Measurements from ENCODE around the gene CCSER2. TPM values are rescaled to one million over a fixed set of nuclear protein-coding genes. Genes with fewer than 3 reads are reported as not detected.

The CCSER2 gene
- polyA plus RNA-seq, 1 donor (not counting 4 experiments of a cell fraction or from before 2014, with no cell fraction given), result 26.7 TPM

DNA sequence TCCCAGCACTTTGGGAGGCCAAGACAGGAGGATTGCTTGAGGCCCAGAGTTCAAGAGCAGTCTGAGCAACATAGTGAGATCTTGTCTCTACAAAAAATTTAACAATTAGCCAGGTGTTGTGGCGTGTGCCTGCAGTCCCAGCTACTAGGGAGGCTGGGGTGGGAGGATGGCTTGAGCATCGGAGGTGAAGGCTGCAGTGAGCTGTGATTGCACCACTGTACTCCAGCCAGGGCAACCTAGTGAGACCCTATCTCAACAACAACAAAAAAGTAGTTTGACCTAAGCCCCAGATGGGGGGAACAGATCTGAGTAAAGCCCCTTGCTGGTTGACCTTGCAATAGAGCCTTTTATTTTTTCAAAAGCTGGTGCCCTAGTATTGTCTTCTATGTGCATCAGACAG lies 15.6 kb upstream of the CCSER2 start:
- peaks cover 7% of the 10 kb centered on the region for H3K4me1 ChIP-seq (ENCODE audit: control insufficient read depth, extremely low read depth, insufficient read depth, low read length)
- H3K36me3 ChIP-seq (ENCODE audit: control insufficient read depth in 2 of 2, extremely low read depth in 1 of 2, insufficient read depth in 2 of 2, low read length in 2 of 2), result no peaks in the 10 kb centered on the region
- no peak for DNase-seq (ENCODE audit: low read depth, low spot score)
- no peak for FAIRE-seq
- H3K4me2 ChIP-seq (ENCODE audit: control insufficient read depth, extremely low read depth, insufficient read depth, low read depth, low read length), result no peak overlapping the region
- H2AFZ ChIP-seq (ENCODE audit: control insufficient read depth, low read length), result no peak overlapping the region
- H3K27ac ChIP-seq (ENCODE audit: control insufficient read depth, insufficient read depth, low read length), result no peak overlapping the region
- TF ChIP-seq EZH2 (IDR thresholded peaks at IDR 0.05; ENCODE audit: low read length), result no peak
- TF ChIP-seq, protein P1, sequence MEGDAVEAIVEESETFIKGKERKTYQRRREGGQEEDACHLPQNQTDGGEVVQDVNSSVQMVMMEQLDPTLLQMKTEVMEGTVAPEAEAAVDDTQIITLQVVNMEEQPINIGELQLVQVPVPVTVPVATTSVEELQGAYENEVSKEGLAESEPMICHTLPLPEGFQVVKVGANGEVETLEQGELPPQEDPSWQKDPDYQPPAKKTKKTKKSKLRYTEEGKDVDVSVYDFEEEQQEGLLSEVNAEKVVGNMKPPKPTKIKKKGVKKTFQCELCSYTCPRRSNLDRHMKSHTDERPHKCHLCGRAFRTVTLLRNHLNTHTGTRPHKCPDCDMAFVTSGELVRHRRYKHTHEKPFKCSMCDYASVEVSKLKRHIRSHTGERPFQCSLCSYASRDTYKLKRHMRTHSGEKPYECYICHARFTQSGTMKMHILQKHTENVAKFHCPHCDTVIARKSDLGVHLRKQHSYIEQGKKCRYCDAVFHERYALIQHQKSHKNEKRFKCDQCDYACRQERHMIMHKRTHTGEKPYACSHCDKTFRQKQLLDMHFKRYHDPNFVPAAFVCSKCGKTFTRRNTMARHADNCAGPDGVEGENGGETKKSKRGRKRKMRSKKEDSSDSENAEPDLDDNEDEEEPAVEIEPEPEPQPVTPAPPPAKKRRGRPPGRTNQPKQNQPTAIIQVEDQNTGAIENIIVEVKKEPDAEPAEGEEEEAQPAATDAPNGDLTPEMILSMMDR (optimal IDR thresholded peaks at IDR 0.05 in 1 of 3, IDR thresholded peaks at IDR 0.05 in 1 of 3, conservative IDR thresholded peaks at IDR 0.05 in 1 of 3; ENCODE audit: extremely low read depth in 1 of 3, insufficient read depth in 2 of 3, low read length in 3 of 3), result no peak
- no peak overlapping the region for H3K4me3 ChIP-seq (ENCODE audit: control insufficient read depth in 2 of 3, extremely low read depth in 1 of 3, insufficient read depth in 2 of 3, low read depth in 1 of 3, low read length in 3 of 3)
- H3K9me3 ChIP-seq (ENCODE audit: control insufficient read depth, low read depth, low read length), result no peaks in the 10 kb centered on the region
- no peak overlapping the region for H3K9ac ChIP-seq (ENCODE audit: control insufficient read depth, extremely low read depth, insufficient read depth, low read length)
- dilution Hi-C loops (cut with MboI; ENCODE audit: extremely low pct_ligation_motif_present, low sequenced_read_pairs), result no loop called here
- H3K79me2 ChIP-seq (ENCODE audit: control insufficient read depth, insufficient read depth, low read length), result no peaks in the 10 kb centered on the region
- H3K9me1 ChIP-seq (ENCODE audit: control insufficient read depth, extremely low read depth, insufficient read depth, low read length), result peaks cover 3% of the 10 kb centered on the region
- no peaks in the 10 kb centered on the region for H4K20me1 ChIP-seq (ENCODE audit: control insufficient read depth, extremely low read depth, insufficient read depth, low read length)
- no peaks in the 10 kb centered on the region for H3K27me3 ChIP-seq (ENCODE audit: control insufficient read depth, extremely low read depth, insufficient read depth, low read length)

DNA sequence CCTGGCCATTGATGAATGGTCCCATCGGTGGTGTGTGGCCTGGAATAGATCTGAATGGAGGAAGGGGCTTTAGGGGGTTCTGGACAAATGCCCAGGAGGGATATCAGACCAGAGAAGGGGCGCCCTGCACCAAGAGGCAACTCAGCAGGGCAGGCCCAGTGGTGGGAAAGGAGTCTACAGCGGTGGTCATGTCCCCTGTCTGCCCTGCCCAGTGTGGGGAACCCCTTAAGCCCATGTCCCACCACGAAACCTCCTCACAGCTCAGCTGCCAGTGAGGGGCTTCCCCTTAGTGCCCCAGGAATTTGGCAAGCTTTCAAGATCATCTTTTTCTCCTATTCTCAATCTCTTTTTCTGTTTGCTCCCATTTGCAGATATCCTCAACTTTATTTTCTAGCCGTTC lies 14.1 kb upstream of the CCSER2 start:
- no peaks in the 10 kb centered on the region for H3K27me3 ChIP-seq (ENCODE audit: control insufficient read depth, extremely low read depth, insufficient read depth, low read length)
- H3K4me2 ChIP-seq (ENCODE audit: control insufficient read depth, extremely low read depth, insufficient read depth, low read depth, low read length), result no peak overlapping the region
- TF ChIP-seq, protein P1 (optimal IDR thresholded peaks at IDR 0.05 in 1 of 3, IDR thresholded peaks at IDR 0.05 in 1 of 3, conservative IDR thresholded peaks at IDR 0.05 in 1 of 3; ENCODE audit: extremely low read depth in 1 of 3, insufficient read depth in 2 of 3, low read length in 3 of 3), result no peak
- no peak for TF ChIP-seq EZH2 (IDR thresholded peaks at IDR 0.05; ENCODE audit: low read length)
- no peak overlapping the region for H3K4me3 ChIP-seq (ENCODE audit: control insufficient read depth in 2 of 3, extremely low read depth in 1 of 3, insufficient read depth in 2 of 3, low read depth in 1 of 3, low read length in 3 of 3)
- no peaks in the 10 kb centered on the region for H4K20me1 ChIP-seq (ENCODE audit: control insufficient read depth, extremely low read depth, insufficient read depth, low read length)
- no peaks in the 10 kb centered on the region for H3K79me2 ChIP-seq (ENCODE audit: control insufficient read depth, insufficient read depth, low read length)
- no peaks in the 10 kb centered on the region for H3K9me3 ChIP-seq (ENCODE audit: control insufficient read depth, low read depth, low read length)
- H3K36me3 ChIP-seq (ENCODE audit: control insufficient read depth in 2 of 2, extremely low read depth in 1 of 2, insufficient read depth in 2 of 2, low read length in 2 of 2), result no peaks in the 10 kb centered on the region
- no peak overlapping the region for H3K9ac ChIP-seq (ENCODE audit: control insufficient read depth, extremely low read depth, insufficient read depth, low read length)
- no peak overlapping the region for H2AFZ ChIP-seq (ENCODE audit: control insufficient read depth, low read length)
- no peak for DNase-seq (ENCODE audit: low read depth, low spot score)
- H3K27ac ChIP-seq (ENCODE audit: control insufficient read depth, insufficient read depth, low read length), result no peak overlapping the region
- dilution Hi-C loops (cut with MboI; ENCODE audit: extremely low pct_ligation_motif_present, low sequenced_read_pairs), result no loop called here
- peaks cover 3% of the 10 kb centered on the region for H3K9me1 ChIP-seq (ENCODE audit: control insufficient read depth, extremely low read depth, insufficient read depth, low read length)
- H3K4me1 ChIP-seq (ENCODE audit: control insufficient read depth, extremely low read depth, insufficient read depth, low read length), result peaks cover 7% of the 10 kb centered on the region
- no peak for FAIRE-seq
